Mucosa of rectum (tissue), 2 donors: ENCODE results near the gene AMER2.
"Not testable (repeated sequence)": the region's sequence is repeated elsewhere in the genome, so short reads cannot be mapped to it uniquely, and the experiment has no call there.

Experiments
- H3K27ac ChIP-seq, 2 donors: one replicate each; pipeline ENCODE4 v1.7.0; 2013; ENCODE audit warnings: inconsistent platforms in 2 of 2, low read depth in 2 of 2, low read length in 2 of 2
- H3K27me3 ChIP-seq, 2 donors: one replicate each; pipeline ENCODE4 v1.7.0; 2013; ENCODE audit warnings: low read length in 2 of 2; ENCODE audit not compliant: control insufficient read depth in 2 of 2, insufficient read depth in 2 of 2
- H3K36me3 ChIP-seq, 2 donors: one replicate each; pipeline ENCODE4 v1.7.0; 2013; ENCODE audit warnings: low read length in 2 of 2; ENCODE audit not compliant: control insufficient read depth in 2 of 2, insufficient read depth in 2 of 2
- H3K4me1 ChIP-seq, 2 donors: one replicate each; pipeline ENCODE4 v1.7.0; 2013; ENCODE audit warnings: low read length in 2 of 2, mild to moderate bottlenecking in 1 of 2; ENCODE audit not compliant: control insufficient read depth in 2 of 2, insufficient read depth in 2 of 2
- H3K4me3 ChIP-seq, 2 donors: one replicate each; pipeline ENCODE4 v1.7.0; 2013; ENCODE audit warnings: low read length in 2 of 2
- H3K9ac ChIP-seq, 2 donors: one replicate each; pipeline ENCODE4 v1.7.0; 2013; ENCODE audit warnings: low read length in 2 of 2, low read depth in 1 of 2, mild to moderate bottlenecking in 1 of 2
- H3K9me3 ChIP-seq, 2 donors: one replicate each; pipeline ENCODE4 v1.7.0; 2013; ENCODE audit warnings: low read length in 2 of 2; ENCODE audit not compliant: control insufficient read depth in 2 of 2
- donor health status: healthy.
- donor health status: Normal muscosa, but diverticular disease.

AMER2 gene

GRCh38 chr13:25165163-25165562 lies 6.9 kb downstream of the AMER2 start:
- H3K27ac ChIP-seq, H3K4me3 ChIP-seq, H3K9ac ChIP-seq, H3K4me1 ChIP-seq, H3K36me3 ChIP-seq, H3K27me3 ChIP-seq, H3K9me3 ChIP-seq: not testable (repeated sequence)

- no peaks in the 10 kb centered on the region for H3K36me3 ChIP-seq
- H3K27me3 ChIP-seq = no peaks in the 10 kb centered on the region
- H3K9ac ChIP-seq = no peak overlapping the region
- no peaks in the 10 kb centered on the region for H3K4me1 ChIP-seq
- no peak overlapping the region for H3K4me3 ChIP-seq
- H3K27ac ChIP-seq = no peak overlapping the region
- no peaks in the 10 kb centered on the region for H3K9me3 ChIP-seq
Measured at GRCh38 chr13:25157681-25158080, 14.4 kb downstream of the AMER2 start.

DNA sequence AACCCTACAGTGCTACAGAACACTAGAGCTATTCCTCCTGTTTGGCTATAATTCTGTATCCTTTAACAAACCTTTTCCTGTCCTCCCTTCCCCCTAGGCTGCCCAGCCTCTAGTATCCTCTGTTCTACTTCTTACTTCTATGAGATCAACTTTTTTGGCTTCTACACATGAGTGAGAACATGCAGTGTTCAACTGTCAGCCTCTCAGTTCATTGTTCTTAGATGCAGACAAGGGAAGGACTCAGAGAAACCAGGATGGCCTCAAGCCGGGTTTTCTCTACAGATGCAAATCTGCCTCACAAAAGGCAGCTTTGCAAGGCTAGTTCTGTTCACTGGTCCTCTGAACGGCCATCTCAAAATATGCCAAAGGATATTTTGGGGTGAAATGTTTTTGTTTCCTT lies 18.4 kb downstream of the AMER2 start:
- Histone ChIP-seq H3K4me3 (no peak overlapping the region), H3K27me3 (no peaks in the 10 kb centered on the region), H3K4me1 (no peaks in the 10 kb centered on the region), H3K9me3 (no peaks in the 10 kb centered on the region), H3K36me3 (no peaks in the 10 kb centered on the region), H3K27ac (no peak overlapping the region), H3K9ac (no peak overlapping the region)

DNA sequence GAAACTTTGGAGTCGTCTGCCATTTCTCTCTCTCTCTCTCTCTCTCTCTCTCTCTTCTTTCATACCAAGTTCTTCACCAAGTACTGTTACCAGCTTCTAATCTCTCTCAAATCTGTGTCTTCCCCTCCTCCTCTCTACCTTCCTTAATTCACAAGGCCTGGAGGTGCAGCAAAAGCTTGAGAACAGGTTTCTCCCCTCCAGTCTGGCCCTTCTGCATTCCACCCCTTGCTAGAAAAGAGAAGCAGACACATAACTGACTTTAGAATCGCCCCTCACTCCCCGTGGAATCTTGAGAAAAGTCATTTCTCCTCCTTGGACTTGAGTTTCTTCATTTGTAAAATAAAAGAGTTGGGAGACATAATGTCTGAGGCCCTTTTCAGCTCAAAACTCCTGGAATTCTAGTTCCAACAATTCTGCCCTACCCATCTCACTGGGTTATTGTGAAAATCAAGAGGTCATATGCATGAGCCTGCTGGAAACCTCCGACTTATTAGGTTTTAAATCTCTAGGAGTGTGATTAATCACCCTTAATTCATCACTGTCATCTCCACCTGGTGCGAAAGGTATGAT lies 20.4 kb downstream of the AMER2 start:
- Histone ChIP-seq H3K27ac (no peak overlapping the region), H3K36me3 (no peaks in the 10 kb centered on the region), H3K4me1 (no peaks in the 10 kb centered on the region), H3K9ac (no peak overlapping the region), H3K9me3 (no peaks in the 10 kb centered on the region), H3K4me3 (no peak overlapping the region), H3K27me3 (no peaks in the 10 kb centered on the region)

GRCh38 chr13:25149711-25150110 lies 22.4 kb downstream of the AMER2 start:
- no peak overlapping the region for H3K27ac ChIP-seq
- H3K9me3 ChIP-seq = no peaks in the 10 kb centered on the region
- H3K36me3 ChIP-seq = no peaks in the 10 kb centered on the region
- no peaks in the 10 kb centered on the region for H3K27me3 ChIP-seq
- H3K9ac ChIP-seq = no peak overlapping the region
- H3K4me1 ChIP-seq = no peaks in the 10 kb centered on the region
- no peak overlapping the region for H3K4me3 ChIP-seq

- H3K4me3 ChIP-seq = no peak overlapping the region
- H3K27me3 ChIP-seq = no peaks in the 10 kb centered on the region
- no peak overlapping the region for H3K27ac ChIP-seq
- H3K4me1 ChIP-seq = no peaks in the 10 kb centered on the region
- H3K9ac ChIP-seq = no peak overlapping the region
- no peaks in the 10 kb centered on the region for H3K36me3 ChIP-seq
- no peaks in the 10 kb centered on the region for H3K9me3 ChIP-seq
Measured at GRCh38 chr13:25148402-25148771, 23.7 kb downstream of the AMER2 start.

DNA sequence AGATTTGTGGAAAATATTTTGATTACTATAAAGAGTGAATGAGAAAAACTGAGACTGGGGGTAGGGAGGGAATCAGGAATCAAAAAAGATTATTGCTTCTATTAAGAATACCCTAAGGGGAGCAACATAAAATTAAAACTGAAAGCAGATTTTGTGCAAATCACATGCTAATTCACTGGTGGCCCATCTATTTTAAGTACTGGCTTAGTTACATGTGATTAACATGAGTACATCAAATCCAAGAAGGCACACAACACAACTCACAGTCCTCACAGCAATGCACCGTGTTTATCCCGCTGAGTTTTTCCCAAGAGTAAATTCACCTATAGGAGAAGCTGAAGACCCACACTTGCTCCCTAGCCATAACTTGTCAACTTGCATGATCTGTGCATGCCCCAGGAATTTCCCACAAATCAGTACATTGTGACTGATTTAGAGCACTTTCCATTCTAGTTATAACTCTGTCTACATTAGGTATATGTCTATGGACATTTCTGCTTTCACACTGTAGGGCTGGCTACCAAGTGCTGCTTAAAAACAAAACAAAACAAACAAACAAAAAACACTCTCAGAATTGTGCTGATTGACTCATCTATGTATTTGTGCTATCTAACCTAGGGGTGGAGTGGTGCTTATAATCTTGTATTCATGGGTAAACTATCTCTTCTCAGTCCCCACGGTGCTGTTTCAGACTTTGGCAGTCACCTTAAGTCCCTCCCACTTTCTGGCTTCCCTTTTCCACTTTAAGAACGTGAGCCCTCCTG lies 24.3 kb downstream of the AMER2 start:
- no peak overlapping the region for H3K27ac ChIP-seq
- no peaks in the 10 kb centered on the region for H3K9me3 ChIP-seq
- H3K36me3 ChIP-seq = no peaks in the 10 kb centered on the region
- H3K27me3 ChIP-seq = no peaks in the 10 kb centered on the region
- H3K9ac ChIP-seq = no peak overlapping the region
- H3K4me3 ChIP-seq = no peak overlapping the region
- H3K4me1 ChIP-seq = no peaks in the 10 kb centered on the region

DNA sequence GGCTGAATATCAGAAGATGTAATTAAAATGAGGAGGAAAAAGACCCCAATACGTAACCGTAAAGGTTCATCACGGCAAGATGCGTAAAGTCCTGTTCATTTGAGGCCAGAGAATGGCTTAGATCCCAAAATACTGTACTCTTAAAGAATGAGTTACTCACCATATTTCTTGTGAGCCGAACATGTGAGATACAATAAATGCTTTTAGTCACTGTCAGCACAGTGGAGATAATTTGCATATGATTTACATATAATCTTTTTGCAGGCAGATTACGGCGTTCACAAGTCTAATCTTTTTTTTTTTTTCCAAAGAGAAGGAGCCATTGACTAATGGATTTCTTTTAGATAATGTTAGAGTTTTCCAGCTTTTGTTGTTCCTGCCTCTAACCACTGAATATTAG lies 28.4 kb downstream of the AMER2 start:
- Histone ChIP-seq H3K4me3 (no peak overlapping the region), H3K9me3 (no peaks in the 10 kb centered on the region), H3K36me3 (no peaks in the 10 kb centered on the region), H3K27ac (no peak overlapping the region), H3K27me3 (no peaks in the 10 kb centered on the region), H3K9ac (no peak overlapping the region), H3K4me1 (no peaks in the 10 kb centered on the region)

DNA sequence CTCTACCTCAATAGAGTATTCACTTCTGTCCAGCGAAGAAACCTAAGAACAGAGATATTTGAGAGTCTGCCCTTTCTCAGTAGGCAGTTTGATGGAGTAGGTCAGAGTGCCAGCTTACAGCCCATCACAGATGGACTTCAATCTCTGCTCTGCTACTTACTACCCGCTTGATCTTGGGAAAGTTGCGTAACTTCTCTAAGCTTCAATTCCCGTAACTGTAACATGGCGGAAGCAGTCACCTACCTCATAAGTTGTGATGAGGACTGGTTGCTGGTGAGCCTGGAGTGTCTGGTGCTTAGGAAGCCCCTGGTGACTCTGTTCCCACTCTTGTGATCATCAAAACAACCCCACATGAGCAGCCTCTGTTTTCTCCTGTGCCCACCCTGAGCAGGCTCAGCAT lies 31.0 kb downstream of the AMER2 start:
- Histone ChIP-seq H3K4me3 (no peak overlapping the region), H3K27me3 (no peaks in the 10 kb centered on the region), H3K36me3 (no peaks in the 10 kb centered on the region), H3K9ac (no peak overlapping the region), H3K9me3 (no peaks in the 10 kb centered on the region), H3K4me1 (no peaks in the 10 kb centered on the region), H3K27ac (no peak overlapping the region)

GRCh38 chr13:25137788-25138115 lies 34.3 kb downstream of the AMER2 start:
- Histone ChIP-seq H3K27ac (no peak overlapping the region), H3K9me3 (no peaks in the 10 kb centered on the region), H3K4me1 (no peaks in the 10 kb centered on the region), H3K9ac (no peak overlapping the region), H3K36me3 (no peaks in the 10 kb centered on the region), H3K4me3 (no peak overlapping the region), H3K27me3 (no peaks in the 10 kb centered on the region)
